ENCODE measurements around the gene PCDHGA10.
A peak's percentile ranks its signal among the peaks of the same experiment; 100 is the strongest.

The PCDHGA10 gene

GRCh38 chr5:141465351-141465750, 52.6 kb downstream of the PCDHGA10 start:
- DNase-seq = peak; percentile 42 to 60
- no CpG with 5 or more reads among the region's 3 CpGs for WGBS (ENCODE audit: extremely low coverage, insufficient coverage, insufficient read length)
- H3K4me3 ChIP-seq (ENCODE audit: low read depth, low read length) = no peak overlapping the region

More at GRCh38 chr5:141465351-141465750, 52.6 kb downstream of the PCDHGA10 start:
- H2BK5ac ChIP-seq (ENCODE audit: low read depth, low read length, poor library complexity) = peak overlapping the region; percentile 21
- no peak overlapping the region for H4K8ac ChIP-seq (ENCODE audit: low read depth, low read length)
- no peaks in the 10 kb centered on the region for H3K27me3 ChIP-seq (ENCODE audit: insufficient read depth, low read length)
- H3K4ac ChIP-seq (ENCODE audit: low read depth, low read length) = no peak overlapping the region
- H2BK120ac ChIP-seq (ENCODE audit: insufficient read depth, low read length, poor library complexity) = no peak overlapping the region
- no peak overlapping the region for H2AK5ac ChIP-seq (ENCODE audit: low read length)
- H3K79me1 ChIP-seq (ENCODE audit: low read length) = no peaks in the 10 kb centered on the region
- no peak overlapping the region for H3K9ac ChIP-seq (ENCODE audit: low read length)
- no peak overlapping the region for H3K27ac ChIP-seq (ENCODE audit: low read depth, low read length)
- no peak overlapping the region for H4K91ac ChIP-seq (ENCODE audit: low read depth, low read length)
- no peaks in the 10 kb centered on the region for H3K79me2 ChIP-seq (ENCODE audit: control insufficient read depth, insufficient read depth, low read length, poor library complexity)
- H3K14ac ChIP-seq (ENCODE audit: low read length) = no peak overlapping the region
- no peak overlapping the region for H3K4me2 ChIP-seq (ENCODE audit: low read length)
- no peaks in the 10 kb centered on the region for H3K4me1 ChIP-seq (ENCODE audit: control insufficient read depth in 1 of 2, insufficient read depth in 2 of 2, low read length in 2 of 2)
- no peak overlapping the region for H3K18ac ChIP-seq (ENCODE audit: low read length)
- H2BK12ac ChIP-seq (ENCODE audit: low read length) = no peak overlapping the region
- no peak overlapping the region for H3K23ac ChIP-seq (ENCODE audit: low read length)
- H3K9me3 ChIP-seq (ENCODE audit: insufficient read depth, low read depth, low read length) = no peaks in the 10 kb centered on the region
- peaks cover 5 to 10% of the 10 kb centered on the region in 2 experiments for H3K36me3 ChIP-seq (ENCODE audit: control insufficient read depth in 1 of 2, insufficient read depth in 2 of 2, low read length in 2 of 2)
- H4K12ac ChIP-seq (ENCODE audit: low read depth, low read length) = no peak overlapping the region
- no peak overlapping the region for H2AFZ ChIP-seq (ENCODE audit: insufficient read depth, low read length, poor library complexity)
